Measurements from ENCODE around the gene ABCA7. TPM values are rescaled to one million over a fixed set of nuclear protein-coding genes. Genes with fewer than 3 reads are reported as not detected.

The ABCA7 gene
- total and polyA plus RNA-seq, 2 of the 13 experiments (the other 11 are each of a cell fraction or from before 2014, with no cell fraction given), result 4.4 to 32.4 TPM

- TF ChIP-seq GMEB1 (CRISPR knock-in tag; IDR thresholded peaks at IDR 0.05; ENCODE audit: borderline replicate concordance) (no peak), GFI1 (CRISPR knock-in tag; IDR thresholded peaks at IDR 0.05; ENCODE audit: borderline replicate concordance) (no peak), ZNF230 (CRISPR knock-in tag; IDR thresholded peaks at IDR 0.05) (0 out of 2 replicates have a peak, but pooled peaks have one; percentile 44), SMAD3 (CRISPR knock-in tag; IDR thresholded peaks at IDR 0.05) (no peak), SP2 (CRISPR knock-in tag; IDR thresholded peaks at IDR 0.05) (peak; percentile 7), ZNF124 (CRISPR knock-in tag; IDR thresholded peaks at IDR 0.05) (no peak), MTA1 (CRISPR knock-in tag; IDR thresholded peaks at IDR 0.05; ENCODE audit: borderline replicate concordance) (0 out of 2 replicates have a peak, but pooled peaks have one; percentile 17), ZNF10 (CRISPR knock-in tag; IDR thresholded peaks at IDR 0.05; ENCODE audit: borderline replicate concordance, low read depth) (no peak), CAMTA2 (CRISPR knock-in tag; IDR thresholded peaks at IDR 0.05; ENCODE audit: borderline replicate concordance) (no peak), IKZF1 (IDR thresholded peaks at IDR 0.05) (no peak), NAIF1 (CRISPR knock-in tag; IDR thresholded peaks at IDR 0.05; ENCODE audit: borderline replicate concordance) (no peak), NCOA2 (CRISPR knock-in tag; IDR thresholded peaks at IDR 0.05) (0 out of 2 replicates have a peak, but pooled peaks have one; percentile 22), MXD4 (CRISPR knock-in tag; IDR thresholded peaks at IDR 0.05) (no peak), RXRA (CRISPR knock-in tag; IDR thresholded peaks at IDR 0.05) (0 out of 2 replicates have a peak, but pooled peaks have one; percentile 25), NKX3-1 (CRISPR knock-in tag; IDR thresholded peaks at IDR 0.05) (no peak), ZNF512 (CRISPR knock-in tag; IDR thresholded peaks at IDR 0.05) (no peak), FOXA3 (CRISPR knock-in tag; IDR thresholded peaks at IDR 0.05) (no peak), ZNF737 (CRISPR knock-in tag; IDR thresholded peaks at IDR 0.05; ENCODE audit: borderline replicate concordance) (no peak), NR2F1 (CRISPR knock-in tag; IDR thresholded peaks at IDR 0.05) (no peak)
- TF ChIP-seq, protein P1, sequence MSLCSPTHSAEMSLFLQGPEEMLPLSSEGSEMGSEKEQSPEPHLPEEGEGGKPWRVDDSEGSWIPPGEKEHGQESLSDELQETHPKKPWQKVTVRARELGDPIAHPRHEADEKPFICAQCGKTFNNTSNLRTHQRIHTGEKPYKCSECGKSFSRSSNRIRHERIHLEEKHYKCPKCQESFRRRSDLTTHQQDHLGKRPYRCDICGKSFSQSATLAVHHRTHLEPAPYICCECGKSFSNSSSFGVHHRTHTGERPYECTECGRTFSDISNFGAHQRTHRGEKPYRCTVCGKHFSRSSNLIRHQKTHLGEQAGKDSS (CRISPR knock-in tag; IDR thresholded peaks at IDR 0.05; ENCODE audit: borderline replicate concordance, low read depth), result no peak
- TF ChIP-seq, protein P2, sequence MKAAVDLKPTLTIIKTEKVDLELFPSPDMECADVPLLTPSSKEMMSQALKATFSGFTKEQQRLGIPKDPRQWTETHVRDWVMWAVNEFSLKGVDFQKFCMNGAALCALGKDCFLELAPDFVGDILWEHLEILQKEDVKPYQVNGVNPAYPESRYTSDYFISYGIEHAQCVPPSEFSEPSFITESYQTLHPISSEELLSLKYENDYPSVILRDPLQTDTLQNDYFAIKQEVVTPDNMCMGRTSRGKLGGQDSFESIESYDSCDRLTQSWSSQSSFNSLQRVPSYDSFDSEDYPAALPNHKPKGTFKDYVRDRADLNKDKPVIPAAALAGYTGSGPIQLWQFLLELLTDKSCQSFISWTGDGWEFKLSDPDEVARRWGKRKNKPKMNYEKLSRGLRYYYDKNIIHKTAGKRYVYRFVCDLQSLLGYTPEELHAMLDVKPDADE (CRISPR knock-in tag; IDR thresholded peaks at IDR 0.05), result no peak
- TF ChIP-seq, protein P3, sequence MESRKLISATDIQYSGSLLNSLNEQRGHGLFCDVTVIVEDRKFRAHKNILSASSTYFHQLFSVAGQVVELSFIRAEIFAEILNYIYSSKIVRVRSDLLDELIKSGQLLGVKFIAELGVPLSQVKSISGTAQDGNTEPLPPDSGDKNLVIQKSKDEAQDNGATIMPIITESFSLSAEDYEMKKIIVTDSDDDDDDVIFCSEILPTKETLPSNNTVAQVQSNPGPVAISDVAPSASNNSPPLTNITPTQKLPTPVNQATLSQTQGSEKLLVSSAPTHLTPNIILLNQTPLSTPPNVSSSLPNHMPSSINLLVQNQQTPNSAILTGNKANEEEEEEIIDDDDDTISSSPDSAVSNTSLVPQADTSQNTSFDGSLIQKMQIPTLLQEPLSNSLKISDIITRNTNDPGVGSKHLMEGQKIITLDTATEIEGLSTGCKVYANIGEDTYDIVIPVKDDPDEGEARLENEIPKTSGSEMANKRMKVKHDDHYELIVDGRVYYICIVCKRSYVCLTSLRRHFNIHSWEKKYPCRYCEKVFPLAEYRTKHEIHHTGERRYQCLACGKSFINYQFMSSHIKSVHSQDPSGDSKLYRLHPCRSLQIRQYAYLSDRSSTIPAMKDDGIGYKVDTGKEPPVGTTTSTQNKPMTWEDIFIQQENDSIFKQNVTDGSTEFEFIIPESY (CRISPR knock-in tag; IDR thresholded peaks at IDR 0.05), result no peak
These were observed 1.4 kb downstream of the ABCA7 start (continued) for GRCh38 chr19:1041272-1041834.

All from HepG2 (cell line).